DMS 273 (cell line): ENCODE results near the gene LTB4R2.

Experiments used
- DNase-seq: peaks from one replicate; lab custom pipeline; 2025; ENCODE audit not compliant: unreplicated experiment; lab: John Stamatoyannopoulos, UW

LTB4R2 gene, protein sequence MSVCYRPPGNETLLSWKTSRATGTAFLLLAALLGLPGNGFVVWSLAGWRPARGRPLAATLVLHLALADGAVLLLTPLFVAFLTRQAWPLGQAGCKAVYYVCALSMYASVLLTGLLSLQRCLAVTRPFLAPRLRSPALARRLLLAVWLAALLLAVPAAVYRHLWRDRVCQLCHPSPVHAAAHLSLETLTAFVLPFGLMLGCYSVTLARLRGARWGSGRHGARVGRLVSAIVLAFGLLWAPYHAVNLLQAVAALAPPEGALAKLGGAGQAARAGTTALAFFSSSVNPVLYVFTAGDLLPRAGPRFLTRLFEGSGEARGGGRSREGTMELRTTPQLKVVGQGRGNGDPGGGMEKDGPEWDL

GRCh38 chr14:24309538-24310264, at the start of gene LTB4R2:
TSS of gene LTB4R2 (plus strand) at chr14:24310140. CDS start at chr14:24310665, 525 bp downstream.
- DNase-seq = peak; percentile 47

DNA sequence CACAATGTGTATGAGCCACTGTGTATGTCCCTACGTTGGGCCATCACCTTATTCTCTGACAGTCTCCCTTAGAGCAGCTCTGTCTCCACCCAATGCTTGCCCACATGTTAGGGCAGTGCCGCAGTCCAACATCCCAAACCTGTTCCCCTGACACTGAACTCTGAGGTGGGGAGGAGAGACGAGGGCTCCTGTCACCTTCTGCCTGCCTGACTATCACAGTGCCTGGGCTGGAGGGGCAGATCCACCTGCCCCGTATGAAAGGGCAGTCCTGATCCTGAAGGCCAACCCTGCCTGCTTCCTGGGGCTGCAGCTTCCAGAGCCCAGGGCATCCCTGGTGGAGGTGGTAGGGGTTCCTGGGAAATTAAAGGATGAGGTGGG, 49.2 kb upstream of the LTB4R2 start:
- no peak for DNase-seq

DNA sequence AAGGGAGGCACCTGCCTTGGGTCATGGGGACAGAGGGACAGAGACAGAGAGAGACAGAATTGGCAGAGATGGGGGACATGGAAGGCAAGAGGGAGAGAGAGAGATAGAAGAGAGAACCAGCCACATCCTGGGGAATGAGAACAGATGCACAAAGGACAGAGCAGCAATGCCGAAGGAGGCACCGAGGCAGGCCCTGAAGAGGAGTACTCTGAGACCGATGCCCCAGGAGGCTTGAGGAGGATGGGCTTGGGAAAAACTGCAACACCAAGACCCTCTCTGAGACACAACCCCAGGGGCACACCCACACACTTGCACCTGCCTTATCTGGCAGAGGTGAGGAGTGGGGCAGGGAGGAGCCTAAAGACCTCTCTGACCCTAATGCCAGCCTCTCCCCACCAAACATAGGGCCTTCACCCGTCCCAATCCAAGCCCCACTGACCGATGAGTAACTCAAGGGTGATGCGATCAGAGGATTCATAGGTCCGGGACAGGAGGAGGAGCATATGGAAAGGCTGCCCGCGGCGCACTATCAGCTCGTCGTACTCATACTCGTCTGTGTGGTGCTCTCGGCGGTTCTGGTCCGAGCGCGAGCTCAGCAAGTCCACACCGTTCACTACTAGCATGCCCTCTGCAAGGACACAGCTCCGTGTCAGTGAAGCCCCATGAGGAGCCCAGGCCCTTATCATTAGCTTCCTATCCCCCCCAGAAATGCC, 48.5 kb upstream of the LTB4R2 start:
- no peak for DNase-seq

- DNase-seq = no peak
These were observed 48.0 kb upstream of the LTB4R2 start for GRCh38 chr14:24261969-24262327.

GRCh38 chr14:24262821-24263733, 46.9 kb upstream of the LTB4R2 start, which contains the start of gene TGM1:
TSS of gene TGM1 (minus strand) at chr14:24263177. CDS start at chr14:24262352, 825 bp downstream.
- no peak for DNase-seq

- DNase-seq = no peak
These were observed 46.1 kb upstream of the LTB4R2 start for GRCh38 chr14:24263848-24264247.

- DNase-seq = no peak
These were observed 45.6 kb upstream of the LTB4R2 start for GRCh38 chr14:24264298-24264697.

GRCh38 chr14:24266344-24267244, 43.3 kb upstream of the LTB4R2 start:
- no peak for DNase-seq

DNA sequence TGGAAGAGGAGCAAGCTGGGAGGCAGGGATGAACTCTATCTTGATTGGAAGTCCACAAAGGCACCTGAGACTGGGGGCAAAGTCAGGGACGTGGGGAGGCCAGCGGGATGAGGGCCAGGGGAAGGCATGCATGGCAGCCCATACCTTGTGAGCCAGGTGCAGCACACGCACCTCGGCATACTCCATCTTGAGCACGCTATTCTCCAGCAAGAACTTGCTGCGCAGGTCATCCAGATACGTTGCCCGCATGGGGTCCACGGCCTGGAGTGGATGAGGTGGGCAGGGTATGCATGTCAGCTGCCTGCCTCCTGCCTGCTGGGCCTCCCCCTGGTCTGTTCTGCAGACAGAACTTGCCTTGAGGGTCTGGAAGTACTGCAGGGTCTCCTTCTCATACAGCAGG, 42.4 kb upstream of the LTB4R2 start:
- DNase-seq = no peak

GRCh38 chr14:24268225-24268624, 41.7 kb upstream of the LTB4R2 start:
- no peak for DNase-seq

- DNase-seq = no peak
These were observed 40.6 kb upstream of the LTB4R2 start for GRCh38 chr14:24269368-24269767.

DNA sequence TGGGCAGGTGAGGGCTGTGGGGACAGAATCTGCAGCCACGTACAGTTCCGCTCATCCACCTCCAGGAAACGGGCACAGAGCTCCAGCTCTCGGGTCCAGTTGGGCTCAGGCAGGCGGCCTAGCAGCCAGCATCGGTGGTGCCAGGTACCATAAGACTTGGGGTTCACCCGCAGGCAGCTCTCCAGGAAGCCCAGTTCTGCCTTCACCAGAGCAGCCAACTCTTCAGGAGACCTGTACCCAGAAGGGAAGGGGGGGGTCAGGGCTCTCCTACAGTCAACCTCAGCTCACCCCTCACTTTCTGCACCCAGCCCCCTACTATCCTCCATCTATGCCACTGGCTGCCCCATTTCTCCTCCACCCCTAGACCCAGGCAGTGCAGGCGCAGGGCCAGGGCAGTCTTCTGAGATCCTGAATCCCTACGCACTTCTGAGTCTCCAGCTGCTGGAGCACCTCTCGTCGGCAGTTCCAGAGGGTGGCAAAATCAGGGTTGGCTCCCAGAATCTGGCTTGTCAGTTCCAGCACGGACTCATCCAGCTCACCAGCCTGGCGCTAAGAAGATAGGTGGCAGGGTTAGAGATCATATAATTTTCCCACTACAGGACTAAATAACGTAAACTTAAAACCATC, 39.9 kb upstream of the LTB4R2 start:
- DNase-seq = no peak

GRCh38 chr14:24270537-24271133, 39.3 kb upstream of the LTB4R2 start:
- DNase-seq = no peak

DNA sequence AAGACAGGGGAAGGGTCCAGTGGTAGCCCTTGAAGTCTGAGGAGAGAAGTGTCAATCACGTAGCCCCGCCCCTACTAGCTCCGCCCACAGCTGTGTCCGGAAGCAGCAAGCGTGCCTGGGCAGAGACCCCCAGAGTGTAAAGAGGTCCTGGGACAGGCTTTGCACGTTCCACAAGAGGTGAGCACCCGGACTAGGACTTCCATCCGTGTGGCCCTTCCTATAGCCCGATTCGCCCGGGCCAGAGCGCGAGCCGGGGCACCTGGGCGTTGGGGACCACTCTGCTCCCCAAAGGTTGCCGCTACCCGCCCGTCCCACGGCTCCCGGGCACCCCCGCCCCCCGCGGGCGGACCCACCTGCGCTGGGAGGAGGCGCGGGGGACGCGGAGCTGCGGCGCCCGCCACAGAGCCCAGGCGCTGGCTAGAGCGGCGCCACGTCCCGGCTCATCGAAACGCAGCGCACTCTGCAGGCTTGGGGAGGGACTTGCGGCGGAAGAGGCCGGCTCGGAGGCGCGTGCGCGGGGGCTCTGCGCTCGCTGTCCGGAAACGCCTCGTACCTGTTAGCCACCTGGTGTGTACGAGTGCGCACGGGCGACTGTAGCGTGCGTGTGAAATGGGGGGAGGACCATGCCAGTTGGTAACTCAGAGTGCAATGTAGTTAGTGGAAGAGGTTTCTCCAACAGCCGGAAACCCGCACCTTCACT, 38.7 kb upstream of the LTB4R2 start, which contains the start of gene RABGGTA:
RABGGTA (minus strand) TSS at position 464 of the 700 bp plus-strand sequence. CDS start 482 bp downstream, outside the sequence.
- peak; percentile 98 for DNase-seq

GRCh38 chr14:24271834-24272263, 38.1 kb upstream of the LTB4R2 start:
- no peak for DNase-seq

- no peak for DNase-seq
These were observed 37.5 kb upstream of the LTB4R2 start for GRCh38 chr14:24272467-24272866.

- peak; percentile 37 for DNase-seq
These were observed 36.4 kb upstream of the LTB4R2 start for GRCh38 chr14:24273422-24273998.

GRCh38 chr14:24274101-24274543, 35.8 kb upstream of the LTB4R2 start:
- no peak for DNase-seq
